H1 (cell line): ENCODE data around the gene ENTREP3. TPM values are rescaled to one million over a fixed set of nuclear protein-coding genes. Genes with fewer than 3 reads are reported as not detected.
"Not testable (repeated sequence)": the region's sequence is repeated elsewhere in the genome, so short reads cannot be mapped to it uniquely, and the experiment has no call there.

Experiments
- CTCF ChIA-PET: fragments of 300-600 bp; sonication (Branson Sonifier 250); formaldehyde crosslinking; loops from one replicate; lab custom pipeline; 2021; ENCODE audit not compliant: partially characterized antibody; lab: Charles Lee
- POLR2A ChIA-PET: fragments of 300-600 bp; sonication (Branson Sonifier 250); formaldehyde crosslinking; loops from one replicate; lab custom pipeline; 2021; ENCODE audit warnings: inconsistent platforms; ENCODE audit not compliant: partially characterized antibody; lab: Charles Lee
- DNase-seq, 2 experiments: peaks; one replicate each; pipeline versions ENCODE4 v3.0.0 to v3.0.0-alpha.2; 2010 to 2022; ENCODE audit warnings: low spot score in 2 of 2, low read depth in 1 of 2, mixed read lengths in 1 of 2
- FAIRE-seq: peaks from 2 replicates; lab custom pipeline; 2011; peaks lifted over from hg19 to GRCh38; lab: Jason Lieb, UNC
- H2AFZ ChIP-seq: 2 replicates; pipeline ENCODE4 v1.8.1; 2012; ENCODE audit warnings: low read length, inconsistent platforms
- H2AK5ac ChIP-seq: 2 replicates; pipeline ENCODE4 v1.6.1; 2013; ENCODE audit warnings: low read depth, low read length
- H2BK120ac ChIP-seq: replicated peaks from 2 replicates; pipeline ENCODE3; 2013; ENCODE audit warnings: low read depth, low read length, inconsistent platforms
- H2BK12ac ChIP-seq: 2 replicates; pipeline ENCODE4 v1.6.1; 2013; ENCODE audit warnings: low read depth, low read length
- H2BK15ac ChIP-seq: 2 replicates; pipeline ENCODE4 v1.6.1; 2013; ENCODE audit warnings: low read length
- H2BK20ac ChIP-seq: 2 replicates; pipeline ENCODE4 v1.6.1; 2013; ENCODE audit warnings: low read length
- H2BK5ac ChIP-seq: 2 replicates; pipeline ENCODE4 v1.6.1; 2013; ENCODE audit warnings: low read depth, low read length
- H3K14ac ChIP-seq: 2 replicates; pipeline ENCODE4 v1.6.1; 2013; ENCODE audit warnings: inconsistent platforms; ENCODE audit not compliant: insufficient read length
- H3K18ac ChIP-seq: 2 replicates; pipeline ENCODE4 v1.6.1; 2013; ENCODE audit warnings: low read length; ENCODE audit errors: extremely low read depth
- H3K23ac ChIP-seq: 2 replicates; pipeline ENCODE4 v1.6.1; 2013; ENCODE audit warnings: inconsistent platforms; ENCODE audit not compliant: insufficient read length
- H3K23me2 ChIP-seq: 2 replicates; pipeline ENCODE4 v1.6.1; 2013; ENCODE audit warnings: low read depth, low read length
- H3K27ac ChIP-seq: 2 replicates; pipeline ENCODE4 v1.6.1; 2011; ENCODE audit warnings: low read depth, low read length, inconsistent platforms
- H3K27me3 ChIP-seq, 4 experiments: replicated peaks in 1 of 4; 1 replicate in 1 of 4; 2 replicates in 3 of 4; pipeline versions ENCODE4 v1.6.1 to v1.8.1; 2011 to 2013; ENCODE audit warnings: low read length in 3 of 4, mild to moderate bottlenecking in 3 of 4, inconsistent platforms in 2 of 4, mixed read lengths in 2 of 4, moderate library complexity in 1 of 4; ENCODE audit not compliant: control insufficient read depth in 3 of 4, insufficient read depth in 3 of 4; ENCODE audit errors: extremely low read depth in 1 of 4
- H3K36me3 ChIP-seq, 4 experiments: 2 replicates each; pipeline versions ENCODE4 v1.6.1 to v1.8.1; 2011 to 2013; ENCODE audit warnings: mild to moderate bottlenecking in 4 of 4, low read length in 3 of 4, moderate library complexity in 2 of 4, control low read depth in 1 of 4, inconsistent platforms in 1 of 4; ENCODE audit not compliant: insufficient read depth in 4 of 4, control insufficient read depth in 2 of 4
- H3K4ac ChIP-seq: replicated peaks from 2 replicates; pipeline ENCODE3; 2013; ENCODE audit warnings: low read length, low read depth, mixed read lengths, inconsistent platforms; ENCODE audit not compliant: insufficient read length
- H3K4me1 ChIP-seq, 4 experiments: replicated peaks in 1 of 4; 1 replicate in 1 of 4; 2 replicates in 3 of 4; pipeline versions ENCODE4 v1.6.1 to v1.8.1; 2011 to 2013; ENCODE audit warnings: low read length in 3 of 4, inconsistent platforms in 2 of 4, mixed read lengths in 1 of 4; ENCODE audit not compliant: insufficient read depth in 4 of 4, control insufficient read depth in 3 of 4
- H3K4me2 ChIP-seq, 2 experiments: 2 replicates each; pipeline versions ENCODE4 v1.6.1 to v1.8.1; 2011 to 2013; ENCODE audit warnings: low read depth in 2 of 2, low read length in 2 of 2, control low read depth in 1 of 2, inconsistent platforms in 1 of 2, mild to moderate bottlenecking in 1 of 2; ENCODE audit not compliant: insufficient read depth in 1 of 2
- H3K4me3 ChIP-seq, 4 experiments: fragments of 200-600, 300-600 bp in 1 of 4; sonication (generic), shearing (Covaris generic), sonication (Bioruptor Twin) in 1 of 4; 2 replicates each; pipeline versions ENCODE4 v1.5.1 to v1.8.1; 2011 to 2016; ENCODE audit warnings: low read length in 4 of 4, low read depth in 3 of 4, control low read depth in 2 of 4, inconsistent platforms in 2 of 4, mild to moderate bottlenecking in 2 of 4, mixed read lengths in 1 of 4, moderate library complexity in 1 of 4; ENCODE audit not compliant: insufficient read depth in 2 of 4; ENCODE audit errors: extremely low read depth in 1 of 4
- H3K56ac ChIP-seq: replicated peaks from 2 replicates; pipeline ENCODE3; 2013; ENCODE audit warnings: low read depth, mild to moderate bottlenecking, mixed read lengths, low read length, inconsistent platforms; ENCODE audit not compliant: insufficient read length
- H3K79me1 ChIP-seq: 2 replicates; pipeline ENCODE4 v1.6.1; 2013; ENCODE audit warnings: low read depth, low read length, control low read depth
- H3K79me2 ChIP-seq, 2 experiments: 2 replicates each; pipeline versions ENCODE4 v1.6.1 to v1.8.1; 2012 to 2013; ENCODE audit warnings: low read length in 2 of 2, mild to moderate bottlenecking in 2 of 2, inconsistent platforms in 1 of 2; ENCODE audit not compliant: insufficient read depth in 2 of 2, control insufficient read depth in 1 of 2
- H3K9ac ChIP-seq, 4 experiments: replicated peaks in 1 of 4; 1 replicate in 1 of 4; 2 replicates in 3 of 4; pipeline versions ENCODE4 v1.6.1 to v1.8.1; 2011 to 2013; ENCODE audit warnings: low read depth in 3 of 4, low read length in 3 of 4, control low read depth in 2 of 4, mild to moderate bottlenecking in 2 of 4, moderate library complexity in 2 of 4, inconsistent platforms in 1 of 4; ENCODE audit errors: extremely low read depth in 1 of 4
- H3K9me3 ChIP-seq, 2 experiments: 2 replicates each; pipeline versions ENCODE4 v1.6.1 to v1.8.1; 2012 to 2013; ENCODE audit warnings: mild to moderate bottlenecking in 2 of 2, moderate library complexity in 2 of 2, control low read depth in 1 of 2, inconsistent platforms in 1 of 2, low read depth in 1 of 2, low read length in 1 of 2, mixed read lengths in 1 of 2; ENCODE audit not compliant: insufficient read depth in 2 of 2
- H4K20me1 ChIP-seq, 2 experiments: replicated peaks in 1 of 2; 2 replicates each; pipeline versions ENCODE3 to v1.8.1; 2011 to 2013; ENCODE audit warnings: inconsistent platforms in 2 of 2, low read length in 2 of 2, mild to moderate bottlenecking in 1 of 2; ENCODE audit not compliant: insufficient read depth in 2 of 2, control insufficient read depth in 1 of 2
- H4K5ac ChIP-seq: 2 replicates; pipeline ENCODE4 v1.6.1; 2013; ENCODE audit warnings: low read length, low read depth, mixed read lengths, inconsistent platforms; ENCODE audit not compliant: insufficient read length
- H4K8ac ChIP-seq: 2 replicates; pipeline ENCODE4 v1.8.0; 2013; ENCODE audit warnings: mild to moderate bottlenecking, moderate library complexity, low read length, inconsistent platforms; ENCODE audit not compliant: insufficient read depth; ENCODE audit errors: extremely low read depth
- H4K91ac ChIP-seq: replicated peaks from 2 replicates; pipeline ENCODE3; 2013; ENCODE audit warnings: low read length, mixed read lengths, inconsistent platforms; ENCODE audit not compliant: insufficient read length
- CBX5 ChIP-seq: fragments of 300-800, 300-1000 bp; sonication (generic); IDR thresholded peaks from 2 replicates; pipeline ENCODE4 v1.7.1; 2016; ENCODE audit warnings: antibody characterized with exemption, low read length, low read depth
- CEBPB ChIP-seq: IDR thresholded peaks from 2 replicates; pipeline ENCODE4 v1.6.1; 2012; ENCODE audit warnings: low read depth, low read length
- E2F6 ChIP-seq: IDR thresholded peaks from 2 replicates; pipeline ENCODE4 v1.6.1; 2012; ENCODE audit warnings: inconsistent platforms
- GTF2F1 ChIP-seq: IDR thresholded peaks from 2 replicates; pipeline ENCODE4 v1.6.1; 2012; ENCODE audit warnings: low read depth, low read length, improper control_type of control experiment, borderline replicate concordance
- KDM5A ChIP-seq: fragments of 200-600 bp; IDR thresholded peaks from 2 replicates; pipeline ENCODE4 v1.7.1; 2012; ENCODE audit warnings: mild to moderate bottlenecking, low read length, inconsistent platforms, mixed read lengths
- NRF1 ChIP-seq: IDR thresholded peaks from 2 replicates; pipeline ENCODE4 v1.6.1; 2011; ENCODE audit warnings: mild to moderate bottlenecking, low read depth, low read length, improper control_type of control experiment
- SIN3A ChIP-seq, 2 experiments: IDR thresholded peaks in 1 of 2; conservative IDR thresholded peaks in 1 of 2; 2 replicates each; pipeline ENCODE4 v1.6.1; 2011 to 2012; ENCODE audit warnings: low read length in 2 of 2, improper control_type of control experiment in 1 of 2, low read depth in 1 of 2, mild to moderate bottlenecking in 1 of 2
- SIRT6 ChIP-seq: IDR thresholded peaks from one replicate; pipeline ENCODE4 v1.7.1; 2012; ENCODE audit warnings: low read length, inconsistent platforms
- SIX5 ChIP-seq: IDR thresholded peaks from 2 replicates; pipeline ENCODE4 v1.6.1; 2011; ENCODE audit warnings: mild to moderate bottlenecking, low read depth, low read length
- SP1 ChIP-seq: IDR thresholded peaks from 2 replicates; pipeline ENCODE4 v1.6.1; 2011; ENCODE audit warnings: low read depth, low read length
- TEAD4 ChIP-seq: IDR thresholded peaks from 2 replicates; pipeline ENCODE4 v1.6.1; 2012; ENCODE audit warnings: low read depth, low read length, inconsistent platforms, mixed read lengths
- WGBS, 2 experiments: shearing (Covaris generic) in 1 of 2; methylation state at CpG; one replicate each; pipeline versions ENCODE4 v1.1.6 to v1.1.7; 2013 to 2015; ENCODE audit warnings: low lambda C conversion rate in 2 of 2, mixed read lengths in 2 of 2, inconsistent platforms in 1 of 2, low coverage in 1 of 2, missing lambda C conversion rate in 1 of 2; ENCODE audit not compliant: insufficient replicate concordance in 2 of 2, insufficient coverage in 1 of 2, insufficient read length in 1 of 2; ENCODE audit errors: extremely low coverage in 1 of 2, missing lambda C conversion rate in 1 of 2; 5-methylcytosine and 5-hydroxymethylcytosine counted together
- polyA plus RNA-seq, 7 experiments: library from polyadenylated mRNA; depleted of rRNA in 3 of 7; stranded (reverse) in 5 of 7; unstranded in 2 of 7; fragments of >200 nt in 5 of 7; fragments of 200-250 nt in 2 of 7; gene quantifications; 1 replicate in 5 of 7; 2 replicates in 1 of 7; 4 replicates in 1 of 7; pipeline versions ENCODE4 v1.2.1 to v1.2.3, GENCODE V29; 2011 to 2013; ENCODE audit warnings: missing spikeins in 2 of 7, mixed read lengths in 2 of 7
- total RNA-seq: library from RNA; stranded (reverse); fragmentation: NEBNext Ultra II Directional; extraction: Animal tissue kit (Norgen Biotek cat#: 25700); gene quantifications from 2 replicates; pipeline ENCODE4 v1.2.1, GENCODE V29; 2021

Gene ENTREP3
- total and polyA plus RNA-seq, 2 of the 8 experiments (the other 6 are each of a cell fraction or from before 2014, with no cell fraction given), result 22.8 to 52.2 TPM

GRCh38 chr1:155218854-155219591, 36.3 kb downstream of the ENTREP3 start (continued):
- TF ChIP-seq SIX5 (peak; percentile 75), KDM5A (no peak), CEBPB (no peak), CBX5 (no peak), SIN3A (conservative IDR thresholded peaks at IDR 0.05 in 1 of 2, IDR thresholded peaks at IDR 0.05 in 1 of 2; ENCODE audit: low read depth in 1 of 2, low read length in 2 of 2) (peak; percentile 96 to 98; a peak in 3 of 4 replicates), E2F6 (no peak), NRF1 (no peak), GTF2F1 (no peak), SIRT6 (no peak), TEAD4 (no peak), SP1 (no peak)
- TF ChIP-seq, all 59 proteins: peak for 9

GRCh38 chr1:155214702-155215101, 40.6 kb downstream of the ENTREP3 start:
- H2AFZ ChIP-seq, H3K4me3 ChIP-seq, H3K14ac ChIP-seq, H3K9me3 ChIP-seq, H4K8ac ChIP-seq, H2BK120ac ChIP-seq, FAIRE-seq, H3K27me3 ChIP-seq, H2BK15ac ChIP-seq, H4K91ac ChIP-seq, H3K27ac ChIP-seq, H3K79me1 ChIP-seq, H3K79me2 ChIP-seq, H3K18ac ChIP-seq, H3K36me3 ChIP-seq, H2AK5ac ChIP-seq, H4K5ac ChIP-seq, H3K56ac ChIP-seq, DNase-seq, H3K23me2 ChIP-seq, H2BK5ac ChIP-seq, H3K4me2 ChIP-seq, H2BK12ac ChIP-seq, CTCF ChIA-PET, H4K20me1 ChIP-seq, H3K4ac ChIP-seq, H3K9ac ChIP-seq, H2BK20ac ChIP-seq, H3K4me1 ChIP-seq, H3K23ac ChIP-seq: not testable (repeated sequence)
- 83% methylated on average over 2 of the region's 10 CpGs; no CpG with 5 or more reads in 1 of the 2 experiments for WGBS, 2 experiments
- POLR2A ChIA-PET, result interaction anchor here (1.3 to 2.3 kb wide), 2 partner anchors 8 to 13 kb away, joined by 4 to 6 read pairs; no protein-coding TSS in a partner anchor
